GM18858 (cell line): ENCODE results near the gene APOBEC3F.
A peak's percentile ranks its signal among the peaks of the same experiment; 100 is the strongest.
"Not testable (repeated sequence)": the region's sequence is repeated elsewhere in the genome, so short reads cannot be mapped to it uniquely, and the experiment has no call there.

ENCODE experiments used
- ATAC-seq: cut with Tn5 transposase; IDR thresholded peaks from one replicate; pipeline ENCODE4 v1.9.1; 2021; ENCODE audit not compliant: unreplicated experiment

APOBEC3F gene

DNA sequence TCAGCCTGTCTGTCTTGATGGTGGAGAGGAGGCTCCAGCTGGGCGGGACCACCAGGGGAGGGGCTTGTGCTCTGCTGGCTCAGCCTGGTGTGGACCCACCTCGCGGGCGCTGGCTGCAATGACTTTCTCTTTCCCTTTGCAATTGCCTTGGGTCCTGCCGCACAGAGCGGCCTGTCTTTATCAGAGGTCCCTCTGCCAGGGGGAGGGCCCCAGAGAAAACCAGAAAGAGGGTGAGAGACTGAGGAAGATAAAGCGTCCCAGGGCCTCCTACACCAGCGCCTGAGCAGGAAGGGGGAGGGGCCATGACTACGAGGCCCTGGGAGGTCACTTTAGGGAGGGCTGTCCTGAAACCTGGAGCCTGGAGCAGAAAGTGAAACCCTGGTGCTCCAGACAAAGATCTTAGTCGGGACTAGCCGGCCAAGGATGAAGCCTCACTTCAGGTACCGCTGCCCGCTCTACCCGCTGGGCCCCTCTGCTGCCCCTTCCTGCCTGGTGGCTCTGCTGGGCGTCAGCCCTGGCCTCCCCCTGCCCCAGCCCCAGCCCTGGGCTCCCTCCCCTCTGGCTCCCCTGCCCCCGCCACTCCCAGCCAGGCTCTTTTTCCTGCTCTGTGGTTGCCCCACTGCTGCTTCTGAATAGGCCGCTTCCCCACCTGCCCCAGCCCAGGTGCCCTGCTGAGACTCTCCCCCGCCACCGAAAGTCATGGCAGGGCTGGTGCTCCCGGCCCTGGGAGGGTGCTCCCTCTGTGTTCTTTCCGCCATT is at the start of gene APOBEC3F:
Gene APOBEC3F, plus strand, starts transcription at position 327 of the 759 bp plus-strand sequence. Its CDS starts 97 bp downstream, at position 424.
- ATAC-seq = peak; percentile 93

DNA sequence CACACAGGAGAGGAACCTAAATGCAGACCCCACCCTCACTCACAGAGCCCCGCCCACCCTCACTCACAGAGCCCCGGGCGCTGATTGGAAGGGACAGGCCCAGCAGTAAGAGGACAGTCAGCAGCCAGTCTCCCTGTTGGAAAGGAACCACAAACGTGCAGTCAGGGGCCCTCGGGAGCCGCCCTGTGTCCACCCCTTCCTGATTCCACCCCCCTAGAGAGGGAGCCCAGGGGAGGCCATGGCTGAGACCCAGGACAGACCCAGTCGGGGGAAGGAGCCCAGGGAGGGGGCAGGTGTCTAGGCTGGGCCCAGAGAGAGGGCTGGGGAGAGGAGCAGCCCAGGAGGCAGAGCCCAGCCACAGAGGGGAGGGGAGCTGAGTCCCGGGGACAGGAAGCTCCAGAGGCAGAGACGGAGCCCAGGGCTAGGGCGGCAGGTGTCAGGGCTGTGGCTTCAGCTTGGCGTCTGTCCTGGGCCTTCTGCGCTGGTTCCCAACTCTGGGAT is 47.7 kb upstream of the APOBEC3F start:
- ATAC-seq = not testable (repeated sequence)

DNA sequence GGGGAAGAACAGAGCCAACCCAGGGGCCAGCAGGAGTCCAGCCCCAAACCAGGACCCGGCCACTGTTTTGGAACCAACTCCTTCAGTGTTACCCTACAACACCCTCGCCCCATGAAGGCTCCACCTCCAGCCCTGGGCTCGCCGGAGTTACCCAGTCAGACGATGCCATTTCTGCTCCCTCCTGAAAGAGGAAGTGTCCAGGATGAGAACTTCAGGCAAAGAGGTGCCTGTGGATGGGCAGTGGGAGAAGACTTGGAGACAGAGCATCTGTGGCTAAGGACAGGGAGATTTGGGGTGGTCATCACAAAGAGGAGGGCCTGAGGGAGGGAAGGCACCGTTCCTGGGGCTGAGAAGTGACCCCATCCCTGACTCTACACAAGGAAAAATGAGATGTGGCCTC is 44.6 kb upstream of the APOBEC3F start:
- ATAC-seq = no peak

DNA sequence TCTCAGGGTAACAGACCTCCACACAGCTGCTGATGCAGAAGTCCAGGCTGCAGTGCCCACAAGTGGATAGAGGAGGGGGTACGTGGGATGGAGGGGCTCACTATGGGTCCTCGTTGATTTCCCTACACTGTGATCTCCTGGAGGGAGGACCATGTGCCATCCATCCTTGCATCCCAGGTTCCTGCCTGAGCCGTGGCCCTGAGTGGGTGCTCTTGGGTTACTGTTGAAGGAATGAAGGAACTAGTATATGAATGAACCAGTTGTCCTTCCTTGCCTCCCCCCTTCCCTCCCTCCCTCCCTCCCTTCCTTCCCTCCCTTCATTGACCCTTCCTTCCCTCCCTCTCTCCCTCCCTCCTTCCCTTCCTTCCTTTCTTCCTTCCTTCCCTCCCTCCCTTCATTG is 43.1 kb upstream of the APOBEC3F start:
- ATAC-seq = no peak

DNA sequence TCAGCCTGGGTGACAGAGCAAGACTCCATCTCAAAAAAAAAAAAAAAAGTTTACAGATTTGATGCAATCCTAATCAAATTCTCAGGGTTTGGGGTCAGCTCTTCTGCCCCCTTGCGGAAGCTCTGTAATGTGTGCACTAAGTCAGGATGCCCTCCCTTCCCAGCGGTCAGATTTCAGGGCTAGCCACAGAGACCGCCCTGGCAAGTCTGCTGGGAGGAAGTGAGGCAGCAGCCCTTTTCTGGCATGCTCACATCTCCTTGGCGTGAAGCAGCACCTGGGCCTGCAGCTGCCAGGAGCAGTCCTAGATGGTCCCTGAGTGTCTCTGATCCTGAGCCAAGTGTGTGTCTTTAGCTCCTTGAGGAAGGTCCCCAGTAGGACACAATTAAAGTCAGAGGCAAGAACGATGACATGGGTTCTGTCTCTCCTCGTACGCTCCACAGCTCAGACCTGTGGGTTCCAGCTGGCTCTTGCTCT is 37.5 kb upstream of the APOBEC3F start:
- ATAC-seq = no peak

DNA sequence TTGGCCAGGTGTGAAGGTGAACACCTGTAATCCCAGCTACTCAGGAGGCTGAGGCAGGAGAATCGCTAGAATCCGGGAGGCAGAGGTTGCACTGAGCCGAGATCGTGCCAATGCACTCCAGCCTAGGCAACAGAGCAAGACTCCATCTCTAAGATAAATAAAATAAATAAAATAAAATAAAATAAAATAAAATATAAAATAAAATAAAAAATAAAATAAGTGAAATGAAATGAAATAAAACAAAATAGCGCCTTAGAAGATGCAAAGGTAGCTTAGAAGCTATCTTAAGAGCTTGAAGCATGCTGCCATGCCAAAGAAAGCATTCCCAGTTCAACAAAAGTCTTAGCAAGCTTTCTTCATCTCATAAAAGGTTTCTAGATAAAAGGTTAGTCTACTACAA is 33.5 kb upstream of the APOBEC3F start:
- ATAC-seq = no peak

DNA sequence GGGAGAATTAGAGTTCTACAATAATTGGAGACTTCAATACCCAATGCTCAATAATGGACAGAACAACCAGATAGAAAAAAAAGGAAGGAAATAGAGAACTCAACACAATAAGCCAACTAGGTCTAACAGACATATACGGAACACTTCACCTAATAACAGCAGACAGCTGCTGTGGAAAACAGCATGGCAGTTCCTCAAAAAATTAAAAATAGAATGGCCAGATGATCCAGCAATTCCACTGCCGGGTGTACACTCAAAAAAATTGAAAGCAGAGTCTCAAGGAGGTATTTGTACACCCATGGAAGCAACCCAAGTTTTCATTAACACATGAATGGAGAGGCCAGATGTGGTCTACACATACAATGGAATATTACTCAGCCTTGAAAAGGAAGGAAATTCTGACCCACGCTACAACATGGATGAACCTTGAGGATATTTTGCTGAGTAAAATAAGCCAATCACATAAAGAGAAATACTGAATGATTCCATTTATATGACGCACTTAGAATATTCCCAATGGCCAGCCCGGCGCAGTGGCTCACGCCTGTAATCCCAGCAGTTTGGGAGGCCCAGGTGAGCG is 32.3 kb upstream of the APOBEC3F start:
- ATAC-seq = not testable (repeated sequence)

DNA sequence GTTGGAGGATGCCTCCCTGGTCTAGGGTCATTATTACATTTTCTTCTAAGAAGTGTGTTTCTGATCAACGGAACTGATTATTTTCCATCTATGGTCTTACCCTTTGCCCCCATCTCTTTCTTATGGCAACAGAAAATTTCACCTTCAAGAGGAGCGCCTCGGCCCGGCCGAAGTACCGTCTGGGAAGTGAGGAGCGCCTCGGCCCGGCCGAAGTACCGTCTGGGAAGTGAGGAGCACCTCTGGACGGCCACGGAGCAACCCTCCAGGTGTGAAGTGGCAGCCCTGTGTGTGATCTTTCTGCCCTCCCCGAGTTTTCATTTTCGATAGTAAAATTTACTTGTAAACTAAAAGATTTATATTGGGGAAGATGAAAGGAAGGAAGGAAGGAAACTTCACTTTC is 29.7 kb upstream of the APOBEC3F start:
- no peak for ATAC-seq

DNA sequence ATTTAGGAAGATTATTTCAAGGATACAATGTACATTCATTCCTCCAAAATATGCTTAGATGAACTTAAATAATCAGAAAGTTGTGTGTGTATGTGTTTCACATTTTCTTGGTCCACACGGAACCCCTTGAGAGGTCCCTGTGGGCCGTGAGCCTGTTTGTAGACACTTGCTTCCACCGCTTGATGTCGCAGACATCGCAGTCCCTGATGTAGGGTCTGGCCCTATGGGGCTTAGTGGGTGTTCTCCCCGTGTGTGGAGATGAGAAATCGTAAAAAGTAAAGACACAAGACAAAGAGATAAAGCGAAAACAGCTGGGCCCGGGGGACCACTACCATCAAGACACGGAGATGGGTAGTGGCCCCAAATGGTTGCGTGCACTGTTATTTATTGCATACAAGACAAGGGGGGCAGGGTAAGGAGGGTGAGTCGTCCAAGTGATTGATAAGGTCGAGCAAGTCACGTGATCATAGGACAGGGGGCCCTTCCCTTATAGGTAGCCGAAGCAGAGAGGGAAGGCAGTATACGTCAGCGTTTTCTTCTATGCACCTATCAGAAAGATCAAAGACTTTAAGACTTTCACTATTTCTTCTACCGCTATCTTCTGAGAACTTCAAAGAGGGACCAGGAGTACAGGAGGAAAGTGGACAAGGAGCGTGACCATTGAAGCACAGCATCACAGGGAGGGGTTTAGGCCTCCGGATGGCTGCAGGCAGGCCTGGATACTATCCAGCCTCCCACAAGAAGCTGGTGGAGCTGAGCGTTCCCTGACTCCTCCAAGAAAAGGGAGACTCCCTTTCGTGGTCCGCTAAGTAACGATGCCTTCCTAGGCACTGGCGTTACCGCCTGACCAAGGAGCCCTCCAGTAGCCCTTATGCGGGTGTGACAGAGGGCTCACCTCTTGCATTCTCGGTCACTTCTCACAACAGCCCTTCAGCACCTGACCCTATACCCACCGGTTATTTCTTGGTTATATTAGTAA is 27.8 kb upstream of the APOBEC3F start:
- no peak for ATAC-seq

DNA sequence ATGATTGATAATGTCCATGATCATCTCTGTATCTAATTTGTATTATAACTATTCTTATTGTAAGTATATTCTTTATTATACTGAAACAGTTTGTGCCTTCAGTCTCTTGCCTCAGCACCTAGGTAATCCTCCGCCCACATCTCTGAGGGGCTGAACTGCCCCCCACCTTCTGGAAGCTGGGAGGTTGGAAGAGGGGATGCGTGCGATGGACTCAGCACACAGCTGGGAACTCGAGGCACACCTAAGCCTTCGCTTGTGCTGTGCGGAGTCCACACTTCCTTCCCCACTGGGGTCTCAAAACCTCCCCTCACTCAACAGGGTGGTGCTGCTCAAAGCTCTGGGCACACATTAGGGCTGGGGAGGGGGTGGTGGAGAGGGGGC is 27.1 kb upstream of the APOBEC3F start:
- ATAC-seq = not testable (repeated sequence)

DNA sequence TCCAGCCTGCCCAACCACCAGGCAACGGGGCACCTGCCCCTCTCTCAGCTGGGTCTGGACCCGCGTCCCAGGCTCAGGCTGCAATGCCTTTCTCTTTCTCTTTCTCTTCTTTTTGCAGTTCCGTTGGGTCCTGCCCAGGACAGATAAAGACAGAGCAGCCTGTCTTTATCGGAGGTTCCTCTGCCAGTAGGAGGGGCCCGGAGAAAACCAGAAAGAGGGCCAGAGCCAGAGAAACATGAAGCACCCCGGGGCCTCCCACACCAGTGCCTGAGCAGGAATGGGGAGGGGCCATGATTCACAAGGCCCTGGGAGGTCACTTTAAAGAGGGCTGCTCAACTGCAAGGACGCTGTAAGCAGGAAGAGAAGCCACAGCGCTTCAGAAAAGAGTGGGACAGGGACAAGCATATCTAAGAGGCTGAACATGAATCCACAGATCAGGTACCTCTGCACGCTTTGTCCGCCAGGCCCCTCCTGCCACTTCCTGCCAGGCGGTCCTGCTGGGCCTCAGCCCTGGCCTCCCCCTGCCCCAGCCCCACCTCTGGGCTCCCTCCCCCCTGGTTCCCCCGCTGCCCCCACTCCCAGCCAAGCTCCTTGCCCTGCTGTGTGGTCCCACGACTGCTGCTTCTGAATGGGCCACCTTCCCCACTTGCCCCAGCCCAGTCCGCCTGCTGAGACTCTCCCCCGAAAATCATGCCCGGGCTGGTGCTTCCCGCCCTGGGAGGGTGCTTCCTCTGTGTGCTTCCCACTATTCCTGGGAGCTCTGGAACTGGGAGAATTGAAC is 26.5 kb upstream of the APOBEC3F start, which contains the start of gene APOBEC3C:
Gene APOBEC3C, plus strand, starts transcription at position 316 of the 781 bp plus-strand sequence. Its CDS starts 106 bp downstream, at position 422.
- no peak for ATAC-seq

DNA sequence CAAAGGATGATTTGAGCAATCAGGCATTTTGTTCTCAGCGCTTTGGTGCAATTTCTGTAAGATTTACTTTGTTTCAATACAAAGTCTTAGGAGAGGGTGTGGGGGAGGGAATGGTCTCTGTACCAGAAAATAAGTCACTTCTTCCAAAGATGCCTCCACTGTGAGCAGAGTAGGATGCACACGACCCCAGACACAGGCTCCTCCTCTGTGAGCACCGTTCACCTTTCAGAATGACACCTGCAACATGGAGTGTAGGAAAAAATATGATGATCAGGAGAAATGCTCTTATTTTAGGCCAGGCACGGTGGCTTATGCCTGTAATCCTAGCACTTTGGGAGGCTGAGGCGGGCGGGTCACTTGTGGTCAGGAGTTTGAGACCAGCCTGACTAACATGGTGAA is 25.9 kb upstream of the APOBEC3F start:
- not testable (repeated sequence) for ATAC-seq

DNA sequence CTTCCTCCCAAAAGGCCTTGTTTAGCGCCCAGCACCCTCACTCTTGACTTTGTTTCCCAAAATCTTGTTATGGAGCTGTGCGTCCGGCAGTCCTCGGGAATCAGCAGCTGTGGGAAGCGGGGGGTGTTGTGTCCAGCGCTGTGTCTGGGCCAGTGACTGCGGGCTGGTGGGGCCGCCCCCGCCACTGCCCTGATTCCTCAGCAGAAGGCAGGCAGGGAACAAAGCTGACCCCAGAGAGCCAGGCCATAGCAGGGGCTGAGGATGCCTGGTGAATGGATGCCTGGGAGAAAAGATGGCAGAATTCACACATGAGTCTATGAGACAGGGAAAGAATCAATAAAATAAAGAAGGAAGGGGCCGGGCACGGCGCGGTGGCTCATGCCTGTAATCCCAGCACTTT is 24.1 kb upstream of the APOBEC3F start:
- ATAC-seq = no peak

DNA sequence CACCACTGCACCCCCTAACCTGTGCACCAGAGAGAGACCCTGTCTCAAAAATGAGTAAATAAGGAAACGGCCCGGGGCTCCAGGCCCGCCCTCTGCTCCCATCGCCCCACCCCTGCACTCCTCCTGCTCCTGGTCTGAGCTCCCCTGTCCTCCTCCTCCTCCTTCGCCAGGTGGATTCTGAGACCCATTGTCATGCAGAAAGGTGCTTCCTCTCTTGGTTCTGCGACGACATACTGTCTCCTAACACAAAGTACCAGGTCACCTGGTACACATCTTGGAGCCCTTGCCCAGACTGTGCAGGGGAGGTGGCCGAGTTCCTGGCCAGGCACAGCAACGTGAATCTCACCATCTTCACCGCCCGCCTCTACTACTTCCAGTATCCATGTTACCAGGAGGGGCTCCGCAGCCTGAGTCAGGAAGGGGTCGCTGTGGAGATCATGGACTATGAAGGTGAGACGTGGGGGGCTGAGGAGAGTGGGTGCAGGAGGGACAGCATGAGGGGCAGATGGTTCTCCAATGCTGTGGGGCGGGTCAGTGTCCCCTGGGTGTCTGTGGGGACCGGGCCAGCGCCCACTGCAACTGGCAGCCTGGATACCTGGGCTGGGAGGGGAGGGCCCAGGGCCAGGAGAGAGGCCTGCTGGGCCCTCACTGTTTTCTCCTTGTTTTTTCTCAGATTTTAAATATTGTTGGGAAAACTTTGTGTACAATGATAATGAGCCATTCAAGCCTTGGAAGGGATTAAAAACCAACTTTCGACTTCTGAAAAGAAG is 22.9 kb upstream of the APOBEC3F start:
- ATAC-seq = no peak

DNA sequence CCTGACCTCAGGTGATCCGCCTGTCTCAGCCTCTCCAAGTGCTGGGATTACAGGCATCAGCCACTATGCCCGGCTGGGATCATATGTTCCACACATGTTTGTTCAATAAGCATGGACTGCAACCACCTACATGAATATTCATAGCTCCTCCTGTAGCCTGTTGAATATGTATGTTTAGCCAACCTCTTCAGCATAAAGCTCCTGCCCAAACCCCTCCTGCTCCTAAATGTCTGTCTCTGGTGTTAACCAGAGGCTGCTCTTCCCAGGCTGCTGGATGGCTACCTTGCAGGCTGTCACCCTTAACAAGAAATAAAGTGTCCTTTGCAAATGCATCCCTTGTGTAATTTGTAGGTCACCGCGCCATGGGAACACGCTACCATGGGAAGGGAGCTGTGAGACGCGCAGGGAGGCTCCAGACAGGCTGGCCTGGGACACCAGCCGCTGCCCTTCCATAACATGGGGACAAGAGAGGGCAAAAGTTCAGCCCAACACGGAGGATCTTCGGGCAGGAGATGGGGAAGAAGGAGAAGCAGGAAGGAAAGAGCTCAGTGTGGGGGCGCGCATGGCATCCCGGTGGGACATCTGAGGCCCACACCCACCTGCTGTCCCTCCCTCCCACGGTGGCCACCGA is 20.5 kb upstream of the APOBEC3F start:
- ATAC-seq = not testable (repeated sequence)

DNA sequence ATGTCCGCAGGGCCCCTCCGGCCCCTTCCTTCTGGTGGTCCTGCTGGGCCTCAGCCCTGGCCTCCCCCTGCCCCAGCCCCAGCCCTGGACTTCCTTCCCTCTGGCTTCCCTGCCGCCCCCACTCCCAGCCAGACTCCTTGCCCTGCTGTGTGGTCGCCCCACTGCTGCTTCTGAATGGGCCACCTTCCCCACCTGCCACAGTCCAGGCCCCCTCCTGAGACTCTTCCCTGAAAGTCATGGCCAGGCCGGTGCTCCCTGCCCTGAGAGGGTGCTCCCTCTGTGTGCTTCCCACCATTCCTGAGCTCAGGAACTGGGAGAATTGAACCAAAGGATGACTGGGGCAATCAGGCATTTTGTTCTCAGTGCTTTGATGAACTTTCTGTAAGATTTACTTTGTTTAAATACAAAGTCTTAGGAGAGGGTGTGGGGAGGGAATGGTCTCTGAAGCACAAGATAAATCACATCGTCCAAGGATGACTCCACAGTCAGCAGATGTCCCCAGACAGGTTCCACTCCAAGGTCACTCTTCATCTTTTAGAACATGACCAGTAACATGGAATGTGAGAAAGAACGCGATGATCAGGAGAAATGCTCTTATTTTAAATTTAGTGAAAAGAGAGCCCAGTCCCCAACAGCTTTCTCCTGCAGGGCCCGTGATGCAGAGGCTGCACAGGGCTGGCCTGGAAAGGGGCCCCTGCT is 19.0 kb upstream of the APOBEC3F start:
- ATAC-seq = no peak

DNA sequence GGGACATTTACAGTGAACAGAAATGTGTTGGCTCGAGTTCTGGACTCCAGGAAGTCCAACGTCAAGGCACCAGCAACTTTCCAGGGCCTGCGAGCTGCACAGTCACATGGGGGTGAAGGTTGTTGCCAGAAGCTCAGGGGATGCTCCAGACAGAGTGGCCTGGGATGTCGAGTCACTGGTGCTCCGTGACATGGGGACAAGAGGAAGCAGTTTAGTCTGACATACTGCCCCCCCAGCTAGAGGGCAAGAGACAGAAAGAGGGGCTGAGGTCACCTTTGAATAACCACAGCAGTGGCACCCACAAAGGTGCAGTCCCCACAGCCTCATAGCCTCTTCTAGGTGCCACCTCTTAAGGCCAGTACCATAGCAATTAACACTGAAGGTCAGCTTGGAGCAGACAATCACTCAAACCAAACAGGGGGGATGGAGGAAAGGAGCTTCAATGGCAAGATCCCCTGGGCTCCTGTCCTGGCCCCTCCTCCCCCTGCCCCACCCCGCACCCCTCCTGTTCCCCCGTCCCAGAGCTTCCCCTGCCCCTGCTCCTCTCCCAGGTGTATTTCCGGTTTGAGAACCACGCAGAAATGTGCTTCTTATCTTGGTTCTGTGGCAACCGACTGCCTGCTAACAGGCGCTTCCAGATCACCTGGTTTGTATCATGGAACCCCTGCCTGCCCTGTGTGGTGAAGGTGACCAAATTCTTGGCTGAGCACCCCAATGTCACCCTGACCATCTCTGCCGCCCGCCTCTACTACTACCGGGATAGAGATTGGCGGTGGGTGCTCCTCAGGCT is 15.9 kb upstream of the APOBEC3F start:
- no peak for ATAC-seq
